Middle frontal gyrus (tissue), 1 donor: ENCODE measurements around the gene EFNB2.

Experiments used
- DNase-seq: peaks from one replicate; pipeline ENCODE4 v3.0.0-alpha.2; 2015; ENCODE audit warnings: low spot score; ENCODE audit errors: extremely low spot score

EFNB2 gene

GRCh38 chr13:106525865-106526264 lies 9.6 kb downstream of the EFNB2 start:
- no peak for DNase-seq

DNA sequence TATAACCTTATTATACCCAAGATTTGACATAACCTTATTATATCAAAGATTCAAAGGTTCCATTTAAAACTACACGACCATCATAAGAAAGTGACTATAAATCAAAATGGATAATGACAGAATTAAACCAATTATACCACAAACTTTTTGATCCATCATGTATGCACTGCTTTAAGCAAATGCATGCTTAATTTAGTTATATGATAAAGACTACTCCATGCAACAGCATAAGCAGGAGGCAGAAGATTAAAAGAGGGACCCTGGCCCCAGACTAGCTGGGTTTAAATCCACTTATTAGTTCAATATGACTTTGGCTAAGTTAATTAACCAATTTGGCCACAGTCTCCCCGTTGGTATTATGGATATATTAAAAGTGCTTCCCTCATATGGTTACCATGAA lies 11.4 kb downstream of the EFNB2 start:
- DNase-seq = no peak

GRCh38 chr13:106523576-106523975 lies 11.9 kb downstream of the EFNB2 start:
- DNase-seq = no peak

DNA sequence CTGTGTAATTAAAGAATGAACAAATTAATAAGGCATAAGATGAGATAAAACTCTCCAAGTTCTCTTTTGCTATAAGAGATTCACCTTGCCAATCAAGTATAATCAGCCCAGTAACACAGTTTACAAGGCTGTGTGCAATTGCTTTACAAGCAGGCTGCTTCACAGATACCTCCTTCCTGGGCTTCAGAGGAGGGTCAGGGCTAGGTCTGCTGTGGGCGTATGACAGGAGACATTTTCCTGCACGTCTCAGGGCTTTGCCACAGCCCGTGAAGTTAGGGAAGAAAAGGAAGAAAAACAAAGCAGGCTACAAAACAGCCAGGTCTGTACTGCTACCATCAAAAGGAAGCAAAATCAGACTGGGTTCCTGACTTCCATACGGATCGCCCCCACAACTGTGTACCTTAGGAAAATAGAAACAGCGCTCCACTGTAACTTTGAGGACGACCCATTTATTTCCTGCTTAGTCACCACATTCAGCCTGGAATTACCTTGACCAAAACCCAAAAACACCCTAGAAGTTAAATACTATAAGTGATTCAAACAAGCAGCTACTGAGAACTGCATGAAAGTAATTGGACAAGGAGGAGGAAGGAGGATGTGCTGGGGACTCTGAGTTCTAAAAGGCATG lies 12.4 kb downstream of the EFNB2 start:
- no peak for DNase-seq

- no peak for DNase-seq
Observed at GRCh38 chr13:106522112-106522705, 13.3 kb downstream of the EFNB2 start.

DNA sequence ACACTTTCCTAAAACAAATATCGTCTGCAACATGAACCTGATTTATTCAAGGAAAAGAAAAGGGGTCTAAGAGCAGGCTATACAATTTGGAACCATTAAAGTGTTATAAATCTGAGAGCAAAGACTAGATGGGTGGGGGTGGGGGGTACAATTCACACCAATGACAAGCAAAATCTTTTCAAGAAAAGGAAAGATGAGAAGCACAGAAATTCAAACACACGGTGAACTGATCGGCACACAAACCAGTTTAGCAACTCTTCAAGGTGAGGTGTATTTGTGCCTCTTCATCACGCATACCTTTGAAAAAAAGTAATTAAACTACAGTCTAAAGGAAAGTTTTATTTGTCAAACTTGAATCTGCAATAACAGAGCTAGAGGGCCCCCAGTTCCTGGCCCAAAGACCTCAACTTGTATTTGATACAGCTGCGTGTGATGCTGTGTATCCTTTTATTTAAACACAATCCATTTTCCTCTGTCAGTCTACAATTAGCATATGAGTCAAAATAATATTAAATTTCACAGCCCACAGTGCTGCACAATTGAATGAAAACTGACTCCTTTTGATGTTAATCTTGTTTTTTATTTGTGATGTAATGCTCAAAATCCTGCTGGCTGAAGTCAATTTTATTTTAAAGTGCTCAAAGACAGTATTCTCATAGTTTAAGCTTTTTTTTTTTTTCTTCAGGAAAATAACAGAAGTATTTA lies 14.2 kb downstream of the EFNB2 start:
- DNase-seq = no peak

DNA sequence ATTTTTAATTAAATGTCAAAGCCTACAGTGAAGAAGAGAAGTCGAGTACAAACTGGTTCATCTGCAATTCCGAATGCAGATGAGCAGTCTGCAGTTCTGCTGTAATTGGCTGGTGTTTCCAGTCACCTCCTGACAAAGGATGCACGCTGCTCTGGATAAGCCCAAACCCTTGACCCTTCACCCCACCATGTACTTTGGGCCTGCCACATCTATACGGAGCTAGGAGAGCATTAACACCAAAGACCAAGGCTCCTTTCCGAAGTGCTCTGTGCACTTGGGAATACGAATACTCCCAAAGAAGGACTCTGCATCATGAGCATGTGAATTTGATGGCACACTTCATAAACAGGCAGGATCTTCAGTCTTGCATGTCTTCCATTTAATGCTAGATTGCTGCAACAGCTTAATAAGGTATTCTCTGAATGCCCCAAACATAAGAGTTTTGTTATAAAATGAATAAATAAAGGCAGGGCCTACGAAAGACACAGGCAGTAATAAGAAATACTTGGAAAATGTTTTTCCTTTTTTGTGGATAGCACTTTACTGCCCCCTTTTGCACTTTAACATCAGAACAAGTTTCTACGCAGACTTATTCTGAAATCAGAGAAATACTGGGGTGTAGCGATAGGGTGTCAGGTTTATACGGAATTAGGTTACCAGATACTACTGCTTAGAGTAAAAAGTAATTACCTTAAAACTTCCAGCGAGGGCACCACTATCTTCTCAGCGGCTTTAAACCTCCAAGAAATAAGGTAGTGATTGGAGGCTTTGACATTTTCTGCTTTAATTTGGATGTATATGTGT lies 15.0 kb downstream of the EFNB2 start:
- DNase-seq = no peak

DNA sequence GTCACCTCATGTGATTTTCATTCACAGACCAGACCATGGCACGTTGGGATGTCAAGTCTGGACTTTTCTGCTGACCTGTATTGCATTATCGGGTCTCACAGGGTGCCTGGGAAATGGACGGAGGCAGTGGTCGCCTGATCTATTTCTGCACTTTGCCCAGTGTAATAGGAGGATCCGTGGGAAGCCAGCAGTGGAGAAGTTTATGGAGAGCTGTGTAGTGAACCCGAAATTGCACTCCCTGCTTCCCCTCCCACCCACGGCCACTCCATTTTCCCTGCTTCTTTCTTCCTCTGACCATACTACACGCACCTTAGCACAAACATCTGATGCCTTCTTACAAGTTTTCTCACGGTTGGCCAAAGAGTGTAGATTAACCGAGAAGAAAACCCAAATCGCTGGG lies 16.9 kb downstream of the EFNB2 start:
- DNase-seq = no peak

GRCh38 chr13:106517109-106517847 lies 18.2 kb downstream of the EFNB2 start:
- DNase-seq = no peak

GRCh38 chr13:106515635-106516254 lies 19.7 kb downstream of the EFNB2 start:
- DNase-seq = no peak

DNA sequence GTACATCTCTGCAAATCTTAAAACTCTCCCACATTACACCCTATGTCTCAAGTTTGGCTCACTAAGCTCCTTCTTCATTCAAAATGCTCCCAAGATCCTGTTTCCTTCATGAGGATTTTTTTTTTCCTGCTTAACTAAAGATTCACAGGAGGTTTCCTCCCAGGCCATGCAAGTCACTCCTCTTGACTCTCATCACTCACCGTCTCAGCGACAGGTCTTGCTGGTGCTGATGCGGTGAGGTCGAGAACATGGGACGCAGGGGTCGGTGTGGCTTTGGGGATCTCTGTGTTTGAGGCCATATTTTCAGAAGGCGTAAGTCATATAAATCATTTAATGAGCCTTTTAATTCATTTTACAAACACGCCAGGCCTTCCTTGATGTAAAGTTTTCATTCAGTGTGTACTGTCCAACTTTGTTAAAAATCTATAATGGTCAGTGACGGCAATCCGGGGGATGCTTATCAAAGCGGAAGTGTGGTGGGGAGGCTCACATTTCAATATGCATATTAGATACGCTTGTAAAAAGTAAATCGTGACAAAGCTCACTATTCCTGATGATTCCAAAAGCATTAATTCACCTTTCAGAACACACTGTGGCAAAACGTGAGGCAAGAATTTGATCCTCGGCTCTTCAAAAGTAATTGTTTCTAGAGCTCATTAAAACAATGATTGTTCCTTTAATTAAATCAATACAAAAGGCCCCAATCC lies 20.4 kb downstream of the EFNB2 start:
- no peak for DNase-seq

DNA sequence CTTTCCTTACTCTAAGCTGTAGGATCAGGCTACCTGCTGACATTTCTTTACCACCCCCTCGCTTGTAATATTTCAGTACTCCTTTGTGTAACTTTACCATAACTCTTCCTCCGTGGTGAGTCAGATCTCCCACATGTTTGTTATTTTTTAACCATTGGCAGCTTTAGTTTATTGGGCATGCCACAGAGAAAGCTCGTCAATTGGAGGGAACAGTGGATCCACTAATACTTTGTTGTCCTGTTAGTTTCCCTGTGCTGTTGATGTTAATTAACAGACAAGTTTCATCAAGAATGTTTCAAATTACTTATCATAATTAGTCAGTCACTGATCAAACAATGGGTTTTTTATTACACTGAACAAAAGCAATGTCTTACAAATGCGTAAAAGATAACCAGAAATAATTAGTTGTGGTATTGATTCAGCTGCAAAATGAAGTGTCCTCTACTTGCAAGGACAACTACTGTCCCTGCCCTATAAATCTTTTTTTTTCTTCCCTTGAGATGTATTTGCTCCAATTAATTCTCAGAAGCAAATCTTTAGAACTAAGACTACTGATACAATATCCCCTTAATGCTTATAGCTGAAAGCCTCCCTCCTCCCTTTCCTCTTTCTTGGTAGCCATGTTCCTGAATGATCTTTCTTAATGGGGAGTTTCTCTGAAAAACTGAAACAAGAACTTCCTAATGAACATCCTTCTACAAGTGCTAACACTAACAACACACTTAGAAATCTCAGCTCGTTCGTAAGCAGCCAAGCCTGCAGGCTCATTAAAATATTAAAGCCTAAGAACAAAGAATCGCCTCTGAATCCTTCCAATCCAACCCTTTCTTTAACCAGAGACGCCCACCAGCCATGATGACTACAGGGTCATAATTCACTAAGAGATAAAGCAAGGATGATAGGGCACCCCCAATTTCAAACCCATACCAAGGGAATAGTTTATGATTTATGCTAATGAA lies 22.2 kb downstream of the EFNB2 start:
- no peak for DNase-seq

GRCh38 chr13:106507560-106508274 lies 27.7 kb downstream of the EFNB2 start:
- no peak for DNase-seq

- no peak for DNase-seq
Observed at GRCh38 chr13:106506286-106506685, 29.2 kb downstream of the EFNB2 start.

DNA sequence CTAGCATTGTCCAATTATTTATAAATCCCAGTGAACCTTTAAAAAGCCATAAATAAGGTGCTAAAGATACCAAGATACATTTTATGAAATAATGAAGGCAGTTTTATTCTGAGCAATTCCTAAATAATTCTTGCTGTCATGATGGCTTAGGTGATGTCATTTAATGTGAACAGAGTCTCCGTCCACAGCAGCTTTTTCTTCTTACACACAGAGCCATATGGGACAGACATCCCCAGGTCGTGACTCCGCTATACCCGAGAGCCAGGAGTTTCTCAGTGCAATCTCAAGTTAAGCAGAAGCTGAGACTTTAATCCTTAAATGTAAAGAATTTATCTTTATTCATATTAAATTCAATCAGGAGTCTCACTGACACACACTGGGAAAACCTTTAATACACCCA lies 29.7 kb downstream of the EFNB2 start:
- no peak for DNase-seq

DNA sequence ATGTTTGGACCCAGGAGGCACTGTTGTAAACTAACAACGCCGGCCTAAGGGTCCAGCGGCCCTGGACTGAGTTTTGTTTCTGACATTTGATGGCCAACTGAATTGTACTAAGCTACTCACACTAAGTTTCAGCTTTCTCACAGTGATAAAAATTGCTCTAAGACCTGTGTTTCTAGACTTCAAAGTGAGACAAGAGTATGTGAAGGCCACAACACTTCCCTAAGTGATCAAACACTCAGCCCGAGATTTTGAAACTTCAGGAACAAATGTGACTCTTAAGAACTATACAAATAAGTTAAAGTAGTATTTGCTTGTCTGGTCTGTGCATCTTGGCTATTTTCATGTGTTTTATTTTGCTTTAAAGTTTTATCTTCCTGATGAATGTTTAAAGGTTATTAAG lies 30.2 kb downstream of the EFNB2 start:
- no peak for DNase-seq

- DNase-seq = no peak
Observed at GRCh38 chr13:106503730-106504453, 31.6 kb downstream of the EFNB2 start.

- DNase-seq = no peak
Observed at GRCh38 chr13:106503272-106503671, 32.2 kb downstream of the EFNB2 start.
